ENCODE results near the gene DNAAF5.

DNAAF5 gene

GRCh38 chr7:726084-726853 is at the start of gene DNAAF5:
TSS of gene DNAAF5 (plus strand) at chr7:726699. CDS start at chr7:726721, 22 bp downstream.
- DNase-seq (ENCODE audit: low spot score): peak; percentile 95

- no peak for DNase-seq (ENCODE audit: low spot score)
Observed at GRCh38 chr7:676972-677385, 49.5 kb upstream of the DNAAF5 start.

DNA sequence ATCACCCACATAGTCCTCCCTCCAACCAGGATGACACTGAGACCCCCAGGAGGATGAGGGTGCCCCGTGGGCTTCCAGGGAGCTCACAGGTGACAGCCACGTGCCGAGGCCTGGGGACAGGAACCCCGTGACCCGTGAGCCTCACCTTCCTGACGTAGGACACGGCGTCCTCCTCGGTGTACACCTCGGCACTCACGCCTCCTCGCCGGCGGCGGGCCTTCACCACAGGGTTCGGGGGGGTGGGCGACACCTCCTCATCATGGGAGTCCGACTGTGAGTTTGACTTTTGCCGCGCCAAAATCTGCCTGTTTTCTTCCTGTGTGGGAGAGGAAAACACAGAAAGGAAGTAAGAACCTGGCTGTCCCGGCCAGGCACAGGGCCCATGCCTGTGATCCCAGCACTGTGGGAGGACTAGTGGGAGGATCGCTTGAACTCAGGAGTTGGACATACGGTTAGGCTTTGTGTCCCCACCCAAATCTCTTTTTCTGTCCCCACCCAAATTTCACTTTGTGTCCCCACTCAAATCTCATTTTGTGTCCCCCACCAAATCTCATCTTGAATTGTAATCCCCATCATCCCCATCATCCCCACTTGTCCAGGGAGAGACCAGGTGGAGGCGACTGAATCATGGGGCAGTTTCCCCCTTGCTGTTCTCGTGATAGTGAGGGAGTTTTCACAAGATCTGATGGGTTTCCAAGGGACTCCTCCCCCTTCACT is 45.9 kb upstream of the DNAAF5 start:
- no peak for DNase-seq (ENCODE audit: low spot score)

DNA sequence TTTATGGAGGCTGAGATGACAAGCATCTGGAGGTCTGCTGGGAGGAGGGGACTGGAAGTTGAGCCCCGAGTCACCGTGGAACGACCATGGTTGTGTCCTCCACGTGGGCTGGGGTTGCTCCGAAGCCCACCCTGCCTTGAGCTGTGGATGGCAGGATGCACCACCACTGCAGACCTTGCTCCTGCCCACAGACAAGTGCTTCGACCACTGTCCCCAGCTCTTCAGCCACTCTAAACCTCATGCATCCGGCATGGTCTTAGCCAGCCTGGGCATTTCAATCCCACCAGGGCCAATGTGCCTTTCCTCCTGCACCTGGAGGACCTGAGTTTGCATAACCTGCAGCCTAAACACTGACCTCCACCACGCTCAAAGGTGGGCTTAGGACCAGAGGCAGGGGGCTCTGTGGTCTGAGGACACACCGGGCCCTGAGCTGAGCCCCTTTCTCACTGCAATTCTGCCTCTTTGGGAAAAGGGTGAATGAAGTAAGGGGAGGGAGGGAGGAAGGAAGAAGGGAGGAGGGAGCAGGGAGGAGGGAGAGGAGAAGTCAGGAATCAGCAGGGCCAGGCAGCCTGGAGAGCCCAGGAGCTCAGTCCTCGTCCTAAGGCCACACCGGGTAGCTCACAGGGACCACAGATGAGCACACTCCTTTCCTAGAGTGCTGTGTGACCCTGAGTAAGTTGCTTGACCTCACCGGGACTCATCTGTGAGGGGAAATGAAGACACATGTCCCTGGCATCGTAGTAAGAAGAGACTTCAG is 44.8 kb upstream of the DNAAF5 start:
- DNase-seq (ENCODE audit: low spot score): no peak

GRCh38 chr7:682810-683209 is 43.7 kb upstream of the DNAAF5 start:
- DNase-seq (ENCODE audit: low spot score): no peak

- no peak for DNase-seq (ENCODE audit: low spot score)
Observed at GRCh38 chr7:683526-684205, 42.8 kb upstream of the DNAAF5 start.

GRCh38 chr7:684416-684815 is 42.1 kb upstream of the DNAAF5 start:
- no peak for DNase-seq (ENCODE audit: low spot score)

- no peak for DNase-seq (ENCODE audit: low spot score)
Observed at GRCh38 chr7:685540-685939, 41.0 kb upstream of the DNAAF5 start.

- DNase-seq (ENCODE audit: low spot score): no peak
Observed at GRCh38 chr7:690478-691360, 35.8 kb upstream of the DNAAF5 start.

- DNase-seq (ENCODE audit: low spot score): no peak
Observed at GRCh38 chr7:691361-692045, 35.0 kb upstream of the DNAAF5 start.

- no peak for DNase-seq (ENCODE audit: low spot score)
Observed at GRCh38 chr7:693280-693679, 33.2 kb upstream of the DNAAF5 start.

DNA sequence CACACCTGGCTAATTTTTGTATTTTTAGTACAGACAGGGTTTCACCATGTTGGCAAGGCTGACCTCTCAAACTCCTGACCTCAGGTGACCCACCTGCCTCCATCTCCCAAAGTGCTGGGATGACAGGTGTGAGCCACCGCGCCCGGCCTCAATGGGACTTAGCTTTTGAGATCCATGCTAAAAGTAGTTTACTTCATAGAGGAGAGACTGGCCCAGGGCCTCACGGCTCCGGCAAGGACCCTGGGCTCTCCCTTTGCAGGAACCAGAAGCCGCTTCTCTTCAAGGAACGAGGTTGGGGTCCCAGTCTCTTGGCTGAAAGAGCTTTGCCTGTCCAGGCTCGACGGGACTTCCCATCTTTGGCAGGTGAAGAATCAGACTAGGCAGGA is 30.1 kb upstream of the DNAAF5 start:
- no peak for DNase-seq (ENCODE audit: low spot score)

- no peak for DNase-seq (ENCODE audit: low spot score)
Observed at GRCh38 chr7:696812-697551, 29.5 kb upstream of the DNAAF5 start.

DNA sequence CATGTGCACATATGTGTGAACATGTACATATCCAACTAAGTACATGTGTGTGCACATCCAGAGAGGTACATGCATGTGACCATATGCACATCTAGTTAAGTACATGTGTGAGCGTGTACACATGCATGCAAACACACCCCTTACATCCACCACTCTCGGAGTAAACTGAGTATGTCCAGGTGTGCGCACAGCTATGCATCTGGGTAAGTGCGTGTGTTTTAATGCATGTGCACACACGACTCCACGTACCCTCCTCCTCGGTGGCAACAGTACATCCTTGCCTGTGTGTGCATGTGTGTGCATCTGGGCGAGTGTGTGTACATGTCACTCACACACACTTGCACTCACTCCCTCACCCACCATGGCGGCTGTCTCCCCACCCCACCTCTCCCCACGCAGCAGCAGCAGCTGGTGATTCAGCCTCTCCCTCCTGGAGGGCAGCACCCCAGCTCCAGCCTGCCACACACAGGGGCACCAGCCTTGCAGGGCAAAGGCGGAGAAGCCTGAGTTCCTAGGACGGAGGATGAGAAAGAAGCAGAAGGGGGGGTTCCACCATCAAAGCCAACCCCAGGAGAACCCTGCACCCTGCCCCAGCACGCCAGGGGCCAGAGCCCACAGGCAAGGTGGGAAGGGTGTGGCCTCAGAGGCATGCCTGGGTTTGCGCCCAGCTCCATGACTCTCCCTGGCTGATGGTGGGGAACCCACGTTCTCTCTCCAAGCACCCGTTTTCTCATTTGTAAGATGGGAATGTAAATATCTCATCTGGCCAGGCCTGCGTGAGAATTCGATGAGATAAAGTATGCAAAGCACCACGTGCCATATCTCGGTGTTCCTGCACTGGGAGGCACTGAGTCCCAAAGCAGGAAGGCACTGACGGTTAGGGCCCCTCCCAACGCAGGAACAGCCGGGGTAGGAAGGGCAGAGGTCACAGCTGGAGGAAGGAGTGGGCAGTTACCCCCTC is 27.7 kb upstream of the DNAAF5 start:
- DNase-seq (ENCODE audit: low spot score): no peak

DNA sequence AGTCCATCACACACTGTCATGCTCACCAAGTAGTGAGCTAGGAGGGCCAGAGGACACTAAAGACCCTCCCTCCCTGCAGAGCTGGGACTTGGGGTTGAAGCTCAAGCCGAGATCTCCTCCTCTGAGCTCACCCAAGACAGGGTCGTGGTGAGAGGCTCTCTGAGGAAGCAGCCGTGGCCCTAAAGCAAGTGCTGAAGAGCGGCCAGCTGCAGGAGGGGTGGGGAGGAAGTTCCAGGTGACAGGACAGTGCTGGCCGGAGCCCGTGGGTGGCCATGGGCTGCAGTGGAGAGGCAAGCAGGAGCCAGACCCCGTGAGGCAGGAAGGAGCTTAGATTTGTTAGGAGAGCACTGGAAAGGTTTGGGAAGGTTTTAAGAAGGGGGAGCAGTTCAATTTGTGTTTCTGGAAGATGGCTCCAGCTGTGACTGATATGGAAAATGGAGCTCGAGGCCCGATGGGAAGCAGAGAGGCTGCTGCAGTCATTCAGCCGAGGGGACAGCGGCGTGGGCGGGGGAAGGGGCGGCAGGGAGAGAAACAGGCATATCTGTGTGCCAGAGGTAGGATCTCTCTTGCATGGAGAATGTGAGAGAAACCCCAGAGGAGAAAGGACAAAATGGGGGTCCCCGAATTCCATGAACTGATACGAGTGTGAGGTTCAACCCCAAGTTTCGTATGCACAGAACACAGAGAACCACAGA is 26.9 kb upstream of the DNAAF5 start:
- DNase-seq (ENCODE audit: low spot score): no peak

GRCh38 chr7:701086-701671 is 25.3 kb upstream of the DNAAF5 start:
- no peak for DNase-seq (ENCODE audit: low spot score)

DNA sequence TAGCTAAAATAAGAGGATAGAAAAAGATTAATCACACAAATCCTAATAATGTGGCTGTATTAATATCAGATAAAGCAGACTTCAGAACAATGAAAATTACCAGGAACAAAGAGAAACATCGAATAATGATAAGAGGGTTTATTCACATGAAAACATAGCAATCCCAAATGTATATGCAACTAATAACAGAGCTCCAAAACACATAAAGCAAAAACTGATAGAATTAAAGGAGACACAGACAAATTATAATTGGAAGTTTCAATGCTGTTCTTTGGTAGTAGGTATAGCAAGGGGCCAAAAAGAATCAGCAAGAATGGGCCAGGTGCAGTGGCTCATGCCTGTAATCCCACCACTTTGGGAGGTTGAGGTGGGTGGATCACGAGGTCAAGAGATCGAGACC is 23.4 kb upstream of the DNAAF5 start:
- DNase-seq (ENCODE audit: low spot score): no peak

DNA sequence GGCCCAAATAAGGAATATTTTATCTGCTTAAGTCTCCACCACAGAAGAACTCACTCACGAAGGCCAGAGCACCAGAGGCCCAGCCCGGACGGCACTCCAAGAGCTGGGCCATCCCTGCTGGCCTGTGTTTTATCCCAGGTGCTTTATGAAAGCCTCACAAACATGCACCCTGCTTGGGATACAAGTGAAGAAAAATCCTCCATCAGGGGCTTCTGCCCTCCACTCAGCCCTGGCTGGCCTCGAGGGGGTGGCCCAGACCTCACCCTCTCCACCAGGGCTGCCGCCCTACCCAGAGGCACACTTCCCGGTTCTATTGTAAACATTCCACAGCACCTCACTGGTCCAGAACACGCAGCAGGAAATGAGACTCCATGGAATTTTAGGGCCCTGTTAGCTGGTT is 19.8 kb upstream of the DNAAF5 start:
- no peak for DNase-seq (ENCODE audit: low spot score)

All from HuH-7 (cell line).